Activated T-cell treated with anti-CD3 and anti-CD28 coated beads, Interleukin-2, amount 50 U/mL, for 24 hours (primary cell): Measurements from ENCODE around the gene KIF1C.

Experiments
- DNase-seq: peaks from one replicate; pipeline ENCODE4 v3.0.0-alpha.2; 2020
- H3K27ac Mint-ChIP-seq: 2 replicates; pipeline ENCODE4 v1.8.0; 2020; ENCODE audit warnings: mild to moderate bottlenecking, mixed read lengths
- H3K27me3 Mint-ChIP-seq: 2 replicates; pipeline ENCODE4 v1.8.0; 2020; ENCODE audit warnings: mixed read lengths
- H3K36me3 Mint-ChIP-seq: 2 replicates; pipeline ENCODE4 v1.8.0; 2020; ENCODE audit warnings: low read depth, mixed read lengths
- H3K4me1 Mint-ChIP-seq: 2 replicates; pipeline ENCODE4 v1.8.0; 2020; ENCODE audit warnings: low read depth, mixed read lengths
- H3K4me3 Mint-ChIP-seq: 2 replicates; pipeline ENCODE4 v1.8.0; 2020; ENCODE audit warnings: mild to moderate bottlenecking, moderate library complexity, mixed read lengths
- H3K9me3 Mint-ChIP-seq: 2 replicates; pipeline ENCODE4 v1.8.0; 2020; ENCODE audit warnings: mixed read lengths

The KIF1C gene

DNA sequence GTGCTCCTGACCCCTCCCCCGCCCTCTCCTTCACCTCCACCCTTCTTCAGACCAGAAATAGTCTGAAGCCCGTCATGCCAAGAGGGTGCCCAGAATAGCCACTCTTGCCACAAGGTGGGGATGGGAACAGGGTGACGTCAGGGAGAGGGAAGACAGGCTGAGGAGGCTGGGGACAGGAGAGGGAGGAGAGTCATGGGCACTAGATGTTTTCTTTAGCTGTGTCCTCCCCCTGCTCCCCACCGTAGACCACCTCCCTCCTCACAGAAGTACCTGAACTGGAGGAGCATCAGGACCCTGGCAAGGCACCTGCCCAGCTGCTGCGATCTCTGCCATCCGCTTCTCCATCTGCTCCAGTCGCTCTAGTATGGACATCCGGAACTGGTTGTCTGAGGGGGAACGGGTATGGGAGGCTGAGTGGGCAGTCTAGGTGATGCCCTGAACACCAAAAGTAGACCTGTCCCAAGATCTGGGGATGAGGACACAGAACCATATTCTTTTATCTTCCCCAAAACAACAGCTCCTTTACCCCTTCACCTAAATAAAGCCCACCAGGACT lies 23.6 kb upstream of the KIF1C start:
- H3K9me3 Mint-ChIP-seq, result no peaks in the 10 kb centered on the region
- H3K27me3 Mint-ChIP-seq, result no peaks in the 10 kb centered on the region
- DNase-seq, result no peak
- H3K4me3 Mint-ChIP-seq, result no peak overlapping the region
- peak overlapping the region; percentile 72 for H3K27ac Mint-ChIP-seq
- peaks cover 33% of the 10 kb centered on the region for H3K36me3 Mint-ChIP-seq
- peaks cover 22% of the 10 kb centered on the region for H3K4me1 Mint-ChIP-seq

DNA sequence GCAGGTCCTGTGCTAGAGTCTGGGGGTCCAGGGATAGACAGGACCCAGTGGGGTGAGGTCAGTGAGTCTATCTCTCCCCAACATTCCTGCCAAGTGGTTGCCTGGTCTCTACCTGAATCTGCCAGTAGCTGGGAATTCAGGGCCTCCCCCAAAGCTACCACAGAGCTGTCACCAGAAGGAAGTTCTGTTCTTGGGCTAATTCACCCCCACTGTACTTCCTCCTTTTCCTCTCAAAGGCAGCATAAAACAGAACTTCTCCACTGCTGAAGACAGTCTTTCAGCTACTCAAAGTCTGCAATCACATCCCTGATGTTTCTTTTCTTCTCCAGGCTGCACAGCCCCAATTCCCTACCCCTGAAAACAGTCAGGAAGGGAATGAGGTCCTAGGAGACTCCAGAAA lies 19.0 kb upstream of the KIF1C start:
- no peaks in the 10 kb centered on the region for H3K9me3 Mint-ChIP-seq
- H3K27me3 Mint-ChIP-seq, result no peaks in the 10 kb centered on the region
- peaks cover 23% of the 10 kb centered on the region for H3K4me1 Mint-ChIP-seq
- H3K27ac Mint-ChIP-seq, result no peak overlapping the region
- no peak overlapping the region for H3K4me3 Mint-ChIP-seq
- peaks cover 72% of the 10 kb centered on the region for H3K36me3 Mint-ChIP-seq
- DNase-seq, result no peak

DNA sequence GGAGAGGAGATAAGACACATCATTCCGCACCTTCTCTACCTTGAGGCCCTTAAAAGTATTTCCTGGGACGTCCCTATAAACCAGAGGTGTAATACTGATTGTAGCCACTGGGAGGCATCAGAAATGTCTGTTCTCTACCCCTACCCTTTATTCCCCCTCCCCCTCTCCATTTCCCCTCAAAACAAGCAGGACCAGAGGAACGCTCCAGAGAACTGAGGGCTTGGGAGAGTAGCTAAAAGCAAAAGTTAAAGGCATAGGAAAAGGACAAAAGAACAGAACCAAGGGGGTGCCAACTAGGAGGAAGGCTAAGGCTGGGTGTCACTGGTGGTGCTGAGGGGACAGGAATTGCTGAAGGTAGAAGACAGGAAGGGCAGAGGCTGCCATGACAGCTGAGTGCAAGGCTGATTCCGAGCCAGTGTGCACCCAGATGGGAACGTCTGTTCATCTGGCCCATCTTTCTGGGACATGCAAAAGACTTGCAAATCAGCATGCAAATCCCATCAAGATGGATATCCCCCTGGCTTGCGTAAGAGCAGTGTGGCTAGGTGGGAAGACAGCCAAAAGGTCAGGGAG lies 17.0 kb upstream of the KIF1C start:
- Mint-ChIP-seq H3K9me3 (no peaks in the 10 kb centered on the region), H3K27me3 (no peaks in the 10 kb centered on the region)
- DNase-seq, result peak; percentile 52

DNA sequence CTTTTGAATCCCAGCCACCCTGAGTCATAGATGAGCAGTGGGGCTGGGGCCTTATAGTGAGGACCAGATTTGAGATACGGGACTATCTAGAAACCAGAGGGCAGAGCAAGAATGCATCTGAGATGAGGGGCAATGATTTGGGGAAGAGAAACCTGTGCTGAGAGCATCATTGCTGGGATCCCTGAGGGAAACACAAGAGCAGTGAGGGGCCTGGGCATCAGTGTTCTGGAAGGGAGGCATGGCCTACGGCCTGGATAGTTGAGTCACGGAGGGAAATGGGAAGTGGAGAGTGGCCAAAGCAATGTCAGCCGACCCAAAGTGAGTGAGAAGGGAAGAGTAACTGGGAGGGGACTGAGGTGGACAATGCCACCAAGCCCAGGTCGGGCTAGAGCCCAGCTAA lies 15.4 kb upstream of the KIF1C start:
- H3K27me3 Mint-ChIP-seq, result no peaks in the 10 kb centered on the region
- peaks cover 80% of the 10 kb centered on the region for H3K36me3 Mint-ChIP-seq
- H3K9me3 Mint-ChIP-seq, result no peaks in the 10 kb centered on the region
- DNase-seq, result no peak
- H3K4me3 Mint-ChIP-seq, result no peak overlapping the region
- peak overlapping the region; percentile 63 for H3K27ac Mint-ChIP-seq
- peaks cover 41% of the 10 kb centered on the region for H3K4me1 Mint-ChIP-seq

More for the DNA sequence above, 17.0 kb upstream of the KIF1C start:
- Mint-ChIP-seq H3K36me3 (peaks cover 80% of the 10 kb centered on the region), H3K4me3 (no peak overlapping the region), H3K27ac (peak overlapping the region; percentile 71), H3K4me1 (peaks cover 30% of the 10 kb centered on the region)

DNA sequence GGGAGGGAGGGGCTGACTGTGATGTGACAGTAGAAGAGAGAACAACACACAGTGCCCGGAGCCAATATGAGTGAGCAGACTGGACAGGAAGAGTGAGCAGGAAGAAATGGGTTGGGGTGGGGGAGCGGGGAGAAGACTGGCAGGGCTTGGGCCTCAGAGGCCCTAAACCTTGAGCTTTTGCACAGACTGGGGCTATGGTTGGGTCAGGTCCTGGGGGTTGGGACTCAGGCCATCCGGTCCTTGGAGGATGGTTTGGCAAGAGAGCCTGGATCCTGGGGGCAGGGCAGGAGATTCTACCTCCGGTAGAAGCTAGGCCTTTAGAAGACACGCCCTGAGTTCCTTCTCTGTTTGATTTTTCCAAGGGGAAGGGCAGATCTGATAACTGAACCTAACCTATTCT lies 11.3 kb upstream of the KIF1C start:
- Mint-ChIP-seq H3K27me3 (no peaks in the 10 kb centered on the region), H3K4me3 (peak overlapping the region; percentile 93), H3K36me3 (peaks cover 73% of the 10 kb centered on the region), H3K27ac (peak overlapping the region; percentile 97), H3K4me1 (peaks cover 52% of the 10 kb centered on the region), H3K9me3 (no peaks in the 10 kb centered on the region)
- no peak for DNase-seq

DNA sequence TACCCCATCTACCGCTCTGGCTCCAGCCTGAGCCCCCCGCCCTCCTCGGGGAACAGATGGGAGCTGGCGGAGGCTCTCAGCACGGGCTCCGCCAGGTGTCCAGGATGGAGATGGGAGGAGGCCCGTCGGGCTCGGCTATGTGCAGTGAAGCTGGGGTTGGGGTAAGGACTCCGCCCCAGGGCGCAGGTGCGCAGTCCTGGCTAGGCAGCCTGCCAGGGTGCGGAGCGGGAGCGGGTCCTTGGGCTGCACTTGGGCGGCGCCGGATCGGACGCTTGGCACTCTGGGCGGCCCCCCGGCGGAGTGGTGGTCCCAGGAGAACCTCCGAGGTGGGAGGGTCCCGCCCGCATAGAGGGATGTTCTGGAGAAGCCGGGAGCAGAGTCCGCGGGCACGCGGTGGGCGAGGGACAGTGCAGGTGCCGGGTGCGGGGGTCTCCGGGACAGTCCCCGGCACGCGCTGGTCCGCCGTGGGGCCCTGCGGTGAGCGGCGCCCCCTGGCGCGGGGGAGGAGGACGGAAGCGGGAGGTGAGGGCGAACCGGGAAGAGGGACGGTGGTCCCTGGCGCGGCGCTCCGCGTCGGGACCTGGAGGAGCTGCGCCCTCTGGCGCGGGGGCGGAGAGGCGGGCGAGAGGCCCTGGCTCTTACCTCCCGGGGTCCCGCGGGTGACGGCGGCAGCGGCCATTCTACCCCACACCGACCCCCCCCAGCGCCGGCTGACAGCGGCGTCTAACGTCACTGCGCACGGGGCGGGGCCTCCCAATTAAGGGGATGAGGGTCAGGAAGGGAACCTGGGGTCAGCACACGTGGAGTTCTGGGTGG lies 10.6 kb upstream of the KIF1C start, which contains the start of gene CAMTA2:
Gene CAMTA2, minus strand, starts transcription at position 725 of the 816 bp plus-strand sequence. CDS start 1,453 bp downstream, outside the sequence.
- DNase-seq, result peak; percentile 94
- Mint-ChIP-seq H3K27me3 (no peaks in the 10 kb centered on the region), H3K9me3 (no peaks in the 10 kb centered on the region), H3K27ac (peak within 1 kb of the TSS; percentile 97), H3K4me3 (peak within 1 kb of the TSS; percentile 93), H3K36me3 (peaks cover 70% of the 10 kb centered on the region), H3K4me1 (peaks cover 52% of the 10 kb centered on the region)

DNA sequence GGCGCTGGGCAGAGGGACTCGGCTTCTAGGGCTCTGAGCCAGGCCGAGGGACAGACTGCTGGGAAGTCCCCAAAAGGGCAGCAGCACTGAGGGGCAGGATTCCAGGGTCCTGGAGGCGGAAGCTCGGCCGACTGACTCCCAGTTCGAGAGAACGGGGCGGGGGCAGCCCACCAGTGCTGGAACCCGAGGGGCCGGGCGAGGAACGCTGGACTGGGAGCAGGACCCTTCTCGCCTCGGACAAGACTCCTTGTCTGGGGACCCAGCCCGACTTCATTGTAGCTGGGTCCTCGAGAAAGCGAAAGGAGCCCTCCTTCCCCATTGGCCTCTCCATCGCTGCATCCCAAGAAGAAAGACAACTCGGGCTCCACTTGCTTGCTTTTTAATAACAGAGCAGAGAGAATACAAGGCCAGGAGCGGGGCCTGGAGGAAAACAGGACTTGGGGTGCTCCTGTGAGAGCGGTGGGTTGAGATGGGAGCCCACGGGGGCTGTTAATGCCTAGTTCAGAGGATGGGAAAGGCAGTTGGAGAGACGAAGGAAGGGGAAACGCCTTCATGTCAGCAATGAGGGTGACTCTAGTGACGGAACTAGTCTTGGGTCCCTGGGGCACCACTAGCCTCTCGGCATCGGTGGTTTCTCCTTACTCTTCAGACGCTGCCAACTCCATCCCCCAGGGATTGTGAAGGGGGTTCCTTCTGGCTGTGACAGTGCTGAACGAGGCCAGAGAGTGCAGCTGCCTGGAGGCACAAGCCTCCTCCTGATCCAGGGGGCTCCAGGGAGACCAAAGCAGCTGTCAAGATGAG lies 9.8 kb upstream of the KIF1C start:
- peak overlapping the region; percentile 97 for H3K27ac Mint-ChIP-seq
- H3K4me1 Mint-ChIP-seq, result peaks cover 49% of the 10 kb centered on the region
- H3K9me3 Mint-ChIP-seq, result no peaks in the 10 kb centered on the region
- H3K4me3 Mint-ChIP-seq, result peak overlapping the region; percentile 93
- DNase-seq, result peak; percentile 45
- H3K36me3 Mint-ChIP-seq, result peaks cover 63% of the 10 kb centered on the region
- H3K27me3 Mint-ChIP-seq, result no peaks in the 10 kb centered on the region

DNA sequence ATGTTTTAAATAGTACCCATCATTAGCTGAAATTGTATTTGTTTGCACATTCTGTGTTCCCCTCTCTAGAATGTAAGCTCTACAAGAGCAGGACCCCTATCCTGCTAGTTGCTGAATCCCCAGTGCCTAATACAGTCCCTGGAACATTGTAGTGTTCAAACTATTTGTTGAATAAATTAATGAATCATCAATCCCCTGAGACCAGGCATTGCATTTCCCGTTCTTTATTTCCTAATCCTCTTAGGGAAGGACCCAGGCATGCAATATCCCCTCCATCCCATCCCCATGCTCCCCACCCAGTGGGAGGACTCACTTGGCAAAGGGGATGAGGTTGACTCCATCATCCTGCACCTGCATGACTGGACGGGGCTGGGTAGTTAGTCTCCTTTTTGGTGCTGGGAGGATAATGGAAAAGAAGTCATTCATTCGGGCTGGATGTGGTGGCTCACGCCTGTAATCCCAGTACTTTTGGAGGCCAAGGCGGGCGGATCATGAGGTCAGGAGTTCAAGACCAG lies 3.6 kb upstream of the KIF1C start:
- H3K4me3 Mint-ChIP-seq, result no peak overlapping the region
- H3K36me3 Mint-ChIP-seq, result peaks cover 22% of the 10 kb centered on the region
- no peaks in the 10 kb centered on the region for H3K27me3 Mint-ChIP-seq
- no peaks in the 10 kb centered on the region for H3K9me3 Mint-ChIP-seq
- no peak for DNase-seq
- peaks cover 32% of the 10 kb centered on the region for H3K4me1 Mint-ChIP-seq
- H3K27ac Mint-ChIP-seq, result no peak overlapping the region

DNA sequence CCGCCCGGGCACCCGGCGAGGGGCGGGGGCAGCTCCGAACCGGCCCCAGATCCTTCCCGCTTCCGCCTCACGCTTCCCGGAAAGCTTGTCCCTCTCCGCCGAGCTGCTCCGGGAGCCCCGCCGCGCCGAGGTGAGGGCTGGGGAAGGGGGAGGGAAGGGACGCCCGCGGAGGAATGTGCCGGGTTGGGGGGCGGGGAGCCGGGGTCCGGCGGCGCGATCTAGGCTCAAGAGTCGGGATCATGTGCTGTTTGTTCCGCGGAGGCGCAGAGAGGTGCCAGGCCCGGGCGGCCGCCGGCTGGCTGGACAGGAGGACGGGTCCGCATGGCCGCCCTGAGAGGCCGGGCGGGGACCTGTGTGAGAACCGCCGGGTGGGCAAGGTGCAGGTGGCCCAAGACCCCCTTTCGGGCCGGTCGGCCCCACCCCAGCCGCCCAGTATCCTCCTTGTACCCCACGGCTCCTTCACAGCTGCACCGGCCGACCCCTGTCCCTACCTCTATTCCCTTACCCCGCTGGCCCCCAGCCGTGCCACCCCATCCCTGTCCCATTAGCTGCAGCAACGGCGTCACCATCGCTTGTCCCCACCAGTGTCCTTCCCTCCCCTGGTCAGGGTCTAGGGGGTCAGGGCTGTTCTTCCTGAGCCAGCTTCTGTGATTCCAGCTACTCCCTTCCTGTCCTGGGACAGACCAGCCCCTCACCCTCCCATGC lies 429 bp downstream of the KIF1C start:
- Mint-ChIP-seq H3K27me3 (no peaks in the 10 kb centered on the region), H3K4me1 (peaks cover 23% of the 10 kb centered on the region), H3K36me3 (peaks cover 33% of the 10 kb centered on the region), H3K9me3 (no peaks in the 10 kb centered on the region), H3K27ac (peak overlapping the region; percentile 76), H3K4me3 (peak overlapping the region; percentile 83)
- no peak for DNase-seq

DNA sequence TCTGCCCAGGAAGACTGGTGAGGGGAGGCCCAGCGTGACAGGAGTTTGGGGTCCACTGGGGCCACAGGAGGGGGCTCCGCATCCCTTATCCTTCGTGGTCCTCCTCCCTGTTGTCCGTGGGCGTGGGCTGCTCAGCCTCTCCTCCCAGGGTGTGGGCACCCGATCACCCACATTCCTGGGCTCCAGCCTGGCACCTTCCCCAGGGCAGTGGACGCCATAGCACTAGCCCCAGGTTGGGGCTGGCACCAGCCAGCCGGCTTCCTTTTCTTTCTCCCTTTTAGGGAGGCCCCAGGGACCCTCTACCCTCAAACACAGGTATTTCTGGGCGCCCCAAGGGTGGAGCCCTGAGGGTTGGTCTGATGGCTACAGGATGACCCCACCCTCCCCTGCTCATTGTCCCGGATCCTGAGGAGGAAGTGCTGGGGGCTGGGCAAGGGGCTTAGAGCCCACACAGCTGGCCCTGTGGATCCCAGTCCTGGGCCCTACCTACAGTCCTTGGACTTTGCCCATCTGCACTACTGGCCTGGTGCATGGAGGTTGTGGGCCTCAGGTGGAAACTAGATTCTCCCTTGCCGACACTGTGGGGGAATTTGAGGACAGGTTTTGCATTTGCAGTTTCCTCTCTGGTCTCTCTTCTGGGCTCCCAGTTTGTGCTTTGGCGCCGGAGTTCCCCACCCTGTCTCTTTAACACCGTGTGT lies 1.1 kb downstream of the KIF1C start:
- H3K36me3 Mint-ChIP-seq, result peaks cover 40% of the 10 kb centered on the region
- H3K4me1 Mint-ChIP-seq, result peaks cover 23% of the 10 kb centered on the region
- H3K4me3 Mint-ChIP-seq, result peak overlapping the region; percentile 83
- no peaks in the 10 kb centered on the region for H3K27me3 Mint-ChIP-seq
- H3K9me3 Mint-ChIP-seq, result no peaks in the 10 kb centered on the region
- peak overlapping the region; percentile 76 for H3K27ac Mint-ChIP-seq
- DNase-seq, result peak; percentile 41

DNA sequence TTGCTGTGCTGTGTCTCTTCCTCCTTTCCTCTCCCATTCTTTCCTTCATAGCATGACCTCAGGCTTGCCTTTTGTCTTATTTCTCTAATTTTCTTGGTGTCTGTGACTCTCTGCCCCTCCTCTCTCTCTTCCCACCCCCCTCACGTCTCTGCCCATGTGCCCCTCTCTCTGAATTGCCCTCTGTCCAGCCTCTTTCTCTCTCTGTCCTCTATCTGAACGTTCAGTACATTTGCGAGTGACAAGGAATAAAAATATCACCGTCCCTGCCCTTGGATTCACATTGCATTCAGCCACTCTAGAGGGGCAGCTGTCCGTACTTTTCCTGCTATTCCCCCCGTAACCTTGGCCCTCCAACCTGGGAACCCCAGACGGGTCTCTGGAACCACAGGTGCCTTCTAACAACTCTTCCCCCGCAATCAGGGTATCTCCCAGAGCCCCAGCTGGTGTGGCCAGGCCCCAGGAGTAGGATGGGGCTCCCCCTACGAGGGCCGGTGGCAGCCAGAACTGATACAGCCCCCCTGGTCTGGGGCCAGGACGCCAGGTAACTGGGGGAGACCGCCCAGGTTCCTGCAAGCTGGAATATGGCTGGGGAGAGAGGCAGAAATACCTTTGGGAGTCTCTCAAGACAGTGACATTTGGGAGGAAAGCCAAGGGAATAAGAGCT lies 1.8 kb downstream of the KIF1C start:
- DNase-seq, result no peak
- H3K27me3 Mint-ChIP-seq, result no peaks in the 10 kb centered on the region
- peaks cover 23% of the 10 kb centered on the region for H3K4me1 Mint-ChIP-seq
- H3K36me3 Mint-ChIP-seq, result peaks cover 47% of the 10 kb centered on the region
- H3K27ac Mint-ChIP-seq, result peak overlapping the region; percentile 76
- no peaks in the 10 kb centered on the region for H3K9me3 Mint-ChIP-seq
- H3K4me3 Mint-ChIP-seq, result peak overlapping the region; percentile 83

DNA sequence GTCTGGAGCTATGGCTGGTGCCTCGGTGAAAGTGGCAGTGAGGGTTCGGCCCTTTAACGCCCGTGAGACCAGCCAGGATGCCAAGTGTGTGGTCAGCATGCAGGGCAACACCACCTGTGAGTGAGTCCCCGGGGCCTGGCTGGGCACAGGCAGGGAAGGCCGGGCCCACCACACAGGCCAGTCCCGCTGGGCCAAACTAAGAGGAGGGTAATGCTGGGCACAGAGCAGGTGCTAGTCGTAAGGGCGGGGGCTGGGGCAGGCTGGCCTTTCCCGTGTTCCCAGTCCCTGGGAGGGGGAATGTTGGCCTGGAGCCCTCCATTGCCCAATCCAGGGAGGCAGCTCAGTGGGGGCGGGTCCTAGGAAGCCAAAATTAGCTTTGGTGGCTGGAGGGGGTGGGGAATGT lies 2.5 kb downstream of the KIF1C start:
- peaks cover 54% of the 10 kb centered on the region for H3K36me3 Mint-ChIP-seq
- peak overlapping the region; percentile 22 for H3K27ac Mint-ChIP-seq

More for the DNA sequence above, 2.5 kb downstream of the KIF1C start:
- no peaks in the 10 kb centered on the region for H3K27me3 Mint-ChIP-seq
- H3K4me1 Mint-ChIP-seq, result peaks cover 20% of the 10 kb centered on the region
- H3K9me3 Mint-ChIP-seq, result no peaks in the 10 kb centered on the region
- no peak overlapping the region for H3K4me3 Mint-ChIP-seq
- DNase-seq, result no peak
